AG09309 (cell line): Measurements from ENCODE around the gene ST7.

Experiments
- DNase-seq: peaks from one replicate; pipeline ENCODE4 v3.0.0-alpha.2; 2010; ENCODE audit warnings: low read depth
- H3K4me3 ChIP-seq: 2 replicates; pipeline ENCODE4 v1.5.1; 2011; ENCODE audit warnings: mild to moderate bottlenecking, low read depth, low read length, moderate library complexity; ENCODE audit not compliant: control insufficient read depth
- CTCF ChIP-seq: IDR thresholded peaks from 2 replicates; pipeline ENCODE4 v1.5.1; 2011; ENCODE audit warnings: mild to moderate bottlenecking, low read depth, low read length, inconsistent platforms; ENCODE audit not compliant: insufficient read depth, control insufficient read depth; ENCODE audit errors: missing control alignments

Gene ST7

GRCh38 chr7:116986611-116987565 lies 33.6 kb downstream of the ST7 start:
- no peak for TF ChIP-seq CTCF
- H3K4me3 ChIP-seq: no peak overlapping the region
- DNase-seq: no peak

- no peak overlapping the region for H3K4me3 ChIP-seq
- DNase-seq: no peak
- TF ChIP-seq CTCF: peak; percentile 2
These were observed 35.2 kb downstream of the ST7 start for GRCh38 chr7:116988363-116988989.

- no peak for DNase-seq
- no peak overlapping the region for H3K4me3 ChIP-seq
- no peak for TF ChIP-seq CTCF
These were observed 36.8 kb downstream of the ST7 start for GRCh38 chr7:116990056-116990455.

GRCh38 chr7:116991233-116991632 lies 37.9 kb downstream of the ST7 start:
- no peak for DNase-seq
- TF ChIP-seq CTCF: no peak
- H3K4me3 ChIP-seq: no peak overlapping the region

- no peak overlapping the region for H3K4me3 ChIP-seq
- TF ChIP-seq CTCF: no peak
- DNase-seq: no peak
These were observed 41.3 kb downstream of the ST7 start for GRCh38 chr7:116994611-116995010.

GRCh38 chr7:116997972-116998371 lies 44.7 kb downstream of the ST7 start:
- no peak for TF ChIP-seq CTCF
- no peak overlapping the region for H3K4me3 ChIP-seq
- no peak for DNase-seq
